Ishikawa (cell line): ENCODE measurements around the gene PPP1R2B.

Source experiments
- CEBPB ChIP-seq: IDR thresholded peaks from 2 replicates; pipeline ENCODE4 v1.6.1; 2012
- CREB1 ChIP-seq: IDR thresholded peaks from 2 replicates; pipeline ENCODE4 v1.6.1; 2012; ENCODE audit warnings: low read depth
- EGR1 ChIP-seq: IDR thresholded peaks from 2 replicates; pipeline ENCODE4 v1.6.1; 2012
- EP300 ChIP-seq: IDR thresholded peaks from 2 replicates; pipeline ENCODE4 v1.6.1; 2012; ENCODE audit warnings: borderline replicate concordance
- FOXM1 ChIP-seq: IDR thresholded peaks from 2 replicates; pipeline ENCODE4 v1.6.1; 2012; ENCODE audit warnings: low read depth, borderline replicate concordance
- MAX ChIP-seq: IDR thresholded peaks from 2 replicates; pipeline ENCODE4 v1.6.1; 2012
- NFIC ChIP-seq: IDR thresholded peaks from 2 replicates; pipeline ENCODE4 v1.6.1; 2012
- RAD21 ChIP-seq: IDR thresholded peaks from 2 replicates; pipeline ENCODE4 v1.6.1; 2012; ENCODE audit warnings: low read depth
- REST ChIP-seq: IDR thresholded peaks from 2 replicates; pipeline ENCODE4 v1.6.1; 2012; ENCODE audit warnings: low read depth, mild to moderate bottlenecking
- TAF1 ChIP-seq: IDR thresholded peaks from 2 replicates; pipeline ENCODE4 v1.6.1; 2012; ENCODE audit warnings: low read depth, mild to moderate bottlenecking
- TCF12 ChIP-seq: IDR thresholded peaks from 2 replicates; pipeline ENCODE4 v1.6.1; 2012; ENCODE audit warnings: low read depth
- TEAD4 ChIP-seq: IDR thresholded peaks from 2 replicates; pipeline ENCODE4 v1.6.1; 2012
- USF1 ChIP-seq: IDR thresholded peaks from 2 replicates; pipeline ENCODE4 v1.6.1; 2012
- YY1 ChIP-seq: IDR thresholded peaks from 2 replicates; pipeline ENCODE4 v1.6.1; 2012; ENCODE audit warnings: low read depth
- ZBTB7A ChIP-seq: IDR thresholded peaks from 2 replicates; pipeline ENCODE4 v1.6.1; 2012; ENCODE audit warnings: low read depth

Gene PPP1R2B

GRCh38 chr5:156893517-156893916 lies 43.4 kb downstream of the PPP1R2B start:
- TF ChIP-seq TEAD4 = no peak
- no peak for TF ChIP-seq FOXM1
- no peak for TF ChIP-seq TCF12
- no peak for TF ChIP-seq RAD21
- TF ChIP-seq NFIC = no peak
- no peak for TF ChIP-seq CEBPB
- TF ChIP-seq ZBTB7A = no peak
- TF ChIP-seq REST = no peak
- TF ChIP-seq YY1 = no peak
- no peak for TF ChIP-seq EGR1
- TF ChIP-seq CREB1 = no peak
- no peak for TF ChIP-seq EP300
- no peak for TF ChIP-seq USF1
- no peak for TF ChIP-seq MAX
- no peak for TF ChIP-seq TAF1

DNA sequence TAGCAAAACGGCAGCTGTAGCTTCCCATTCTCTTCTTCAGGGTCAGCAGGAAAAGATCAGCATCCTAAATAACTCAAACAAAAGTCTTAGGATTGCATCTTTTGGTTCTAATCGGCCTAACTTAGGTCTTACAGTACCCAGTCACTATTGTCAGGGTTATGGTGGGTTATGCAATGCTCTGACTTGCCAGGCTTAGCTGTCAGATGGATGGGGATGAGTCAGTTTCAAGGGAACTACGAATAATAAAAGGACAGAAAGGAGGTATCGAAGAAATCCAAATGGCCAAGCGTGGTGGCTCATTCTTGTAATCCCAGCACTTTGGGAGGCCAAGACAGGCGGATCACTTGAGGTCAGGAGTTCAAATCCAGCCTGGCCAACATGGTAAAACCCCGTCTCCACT lies 46.5 kb downstream of the PPP1R2B start:
- TF ChIP-seq FOXM1 = no peak
